Lower leg skin (tissue), 3 donors: Measurements from ENCODE around the gene MTFR1L.

ENCODE experiments used
- CTCF ChIP-seq, 3 donors: fragments of 450-650 bp; IDR thresholded peaks; one replicate each; pipeline ENCODE4 v1.5.1; 2016; ENCODE audit warnings: antibody characterized with exemption in 3 of 3, mild to moderate bottlenecking in 3 of 3, moderate library complexity in 2 of 3
- POLR2A ChIP-seq, 2 donors: fragments of 450-650 bp; IDR thresholded peaks; one replicate each; pipeline ENCODE4 v1.6.1; 2016 to 2017; ENCODE audit warnings: antibody characterized with exemption in 2 of 2, mild to moderate bottlenecking in 1 of 2, moderate library complexity in 1 of 2

DNA sequence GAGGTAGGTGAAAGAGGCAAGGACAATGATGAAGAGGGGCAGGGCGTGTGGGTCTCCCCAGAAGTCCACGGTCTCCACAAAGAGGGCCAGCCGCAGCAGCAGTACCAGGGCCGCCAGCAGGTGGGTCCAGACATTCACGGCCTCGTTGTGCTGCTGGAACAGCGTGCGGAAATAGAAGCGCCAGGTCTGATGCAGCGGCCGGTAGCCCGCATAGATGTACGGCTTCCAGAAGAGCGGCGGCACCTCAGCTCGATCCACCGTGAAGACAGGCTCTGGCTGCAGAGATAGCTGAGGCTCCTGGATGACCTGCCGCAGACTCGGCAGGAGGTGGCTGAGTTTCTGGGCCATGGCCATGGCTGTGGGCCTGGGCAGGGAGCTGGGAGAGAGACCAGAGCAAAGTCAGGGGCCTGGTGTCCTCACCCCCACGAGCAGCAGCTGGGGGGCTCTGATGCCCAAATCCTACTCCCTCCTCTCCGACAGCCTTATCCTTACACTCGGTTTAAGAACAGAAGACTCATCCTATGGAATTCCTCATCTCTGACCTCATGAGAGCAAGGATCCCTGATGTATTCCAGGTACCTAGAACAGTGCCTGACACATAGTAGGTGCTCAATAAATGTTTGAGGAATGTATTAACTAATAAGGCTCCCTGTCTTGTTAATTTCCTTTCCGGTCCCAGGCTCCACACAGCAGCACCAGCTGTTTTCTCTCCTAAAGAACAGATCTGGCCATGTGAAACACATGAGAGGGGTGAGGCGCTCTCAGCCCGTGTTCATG, 43.9 kb downstream of the MTFR1L start:
- TF ChIP-seq CTCF (IDR thresholded peaks at IDR 0.05) (no peak), POLR2A (IDR thresholded peaks at IDR 0.05) (no peak)
